ENCODE data around the gene LUC7L. TPM values are rescaled to one million over a fixed set of nuclear protein-coding genes. Genes with fewer than 3 reads are reported as not detected.

The LUC7L gene
- total RNA-seq (ENCODE audit: low replicate concordance): 95.3 and 154 TPM in 2 replicates
- long read RNA-seq, transcript LUC7L-204 (10 exons, 1,504 nt): minor isoform, 5 of 95 reads
- long read RNA-seq, transcript LUC7L-221 (11 exons, 1,520 nt): minor isoform, 9 of 95 reads
- long read RNA-seq, transcript LUC7L-201 (10 exons, 1,456 nt): major isoform, 24 of 95 reads
- long read RNA-seq, partial matches to known transcripts: 19 of 95 reads
- long read RNA-seq, other reads (novel, unspliced or antisense): 31 of 95 reads

- TF ChIP-seq CTCF (conservative IDR thresholded peaks at IDR 0.05): no peak
- peak within 1 kb of the TSS; percentile 97 for H3K4me3 Mint-ChIP-seq
- no peaks in the 10 kb centered on the region for H3K27me3 Mint-ChIP-seq
- H3K4me1 Mint-ChIP-seq (ENCODE audit: unreplicated experiment): peaks cover 16% of the 10 kb centered on the region
- H3K27ac Mint-ChIP-seq: peak within 1 kb of the TSS; percentile 90
- H3K36me3 Mint-ChIP-seq: peaks cover 19% of the 10 kb centered on the region
- no peaks in the 10 kb centered on the region for H3K9me3 Mint-ChIP-seq
- peak; percentile 94 for DNase-seq (ENCODE audit: extremely low spot score, unreplicated experiment)
These were observed at the start of gene LUC7L for GRCh38 chr16:228852-229730. Gene LUC7L (minus strand): TSS chr16:229449. CDS start chr16:229339, 110 bp downstream.

- TF ChIP-seq CTCF (conservative IDR thresholded peaks at IDR 0.05): no peak
- no peak for DNase-seq (ENCODE audit: extremely low spot score, unreplicated experiment)
- Mint-ChIP-seq H3K27me3 (peaks cover 38% of the 10 kb centered on the region), H3K36me3 (no peaks in the 10 kb centered on the region), H3K4me3 (peak overlapping the region; percentile 14), H3K27ac (no peak overlapping the region), H3K9me3 (no peaks in the 10 kb centered on the region), H3K4me1 (ENCODE audit: unreplicated experiment) (no peaks in the 10 kb centered on the region)
These were observed 49.7 kb upstream of the LUC7L start for GRCh38 chr16:278863-279366.

GRCh38 chr16:276426-277077, 47.3 kb upstream of the LUC7L start:
- H3K9me3 Mint-ChIP-seq: no peaks in the 10 kb centered on the region
- H3K27me3 Mint-ChIP-seq: peaks cover 40% of the 10 kb centered on the region
- no peaks in the 10 kb centered on the region for H3K36me3 Mint-ChIP-seq
- no peak for TF ChIP-seq CTCF (conservative IDR thresholded peaks at IDR 0.05)
- DNase-seq (ENCODE audit: extremely low spot score, unreplicated experiment): no peak
- H3K27ac Mint-ChIP-seq: peak overlapping the region; percentile 21
- H3K4me3 Mint-ChIP-seq: peak overlapping the region; percentile 80
- no peaks in the 10 kb centered on the region for H3K4me1 Mint-ChIP-seq (ENCODE audit: unreplicated experiment)

GRCh38 chr16:275786-276232, 46.6 kb upstream of the LUC7L start, which contains the start of gene RGS11:
Gene RGS11 (minus strand): TSS chr16:275944. CDS start chr16:275911, 33 bp downstream.
- Mint-ChIP-seq H3K4me3 (peak within 1 kb of the TSS; percentile 80), H3K9me3 (no peaks in the 10 kb centered on the region), H3K36me3 (no peaks in the 10 kb centered on the region), H3K27ac (no peak within 1 kb of the TSS), H3K27me3 (peaks cover 40% of the 10 kb centered on the region), H3K4me1 (ENCODE audit: unreplicated experiment) (no peaks in the 10 kb centered on the region)
- TF ChIP-seq CTCF (conservative IDR thresholded peaks at IDR 0.05): no peak
- DNase-seq (ENCODE audit: extremely low spot score, unreplicated experiment): no peak

- peak overlapping the region; percentile 74 for H3K4me3 Mint-ChIP-seq
- no peaks in the 10 kb centered on the region for H3K4me1 Mint-ChIP-seq (ENCODE audit: unreplicated experiment)
- no peak for TF ChIP-seq CTCF (conservative IDR thresholded peaks at IDR 0.05)
- H3K36me3 Mint-ChIP-seq: no peaks in the 10 kb centered on the region
- no peaks in the 10 kb centered on the region for H3K9me3 Mint-ChIP-seq
- no peak overlapping the region for H3K27ac Mint-ChIP-seq
- DNase-seq (ENCODE audit: extremely low spot score, unreplicated experiment): no peak
- peaks cover 40% of the 10 kb centered on the region for H3K27me3 Mint-ChIP-seq
These were observed 45.9 kb upstream of the LUC7L start for GRCh38 chr16:275041-275641.
